HepG2 (cell line): ENCODE results near the gene BICRAL. TPM values are rescaled to one million over a fixed set of nuclear protein-coding genes. Genes with fewer than 3 reads are reported as not detected.

Experiments
- ATAD3A ChIP-seq: sonication (generic); formaldehyde crosslinking; IDR thresholded peaks from 2 replicates; pipeline ENCODE4 v1.4.0; 2020; ENCODE audit warnings: missing genetic modification reagents
- CENPT ChIP-seq: sonication (generic); formaldehyde crosslinking; IDR thresholded peaks from 2 replicates; pipeline ENCODE4 v1.8.0; 2022; ENCODE audit warnings: low read depth, mild to moderate bottlenecking, moderate library complexity, missing genetic modification reagents
- FOXM1 ChIP-seq: sonication (generic); formaldehyde crosslinking; IDR thresholded peaks from 2 replicates; pipeline ENCODE4 v1.5.0; 2020; ENCODE audit warnings: missing genetic modification reagents
- HOXA5 ChIP-seq: sonication (generic); formaldehyde crosslinking; IDR thresholded peaks from 2 replicates; pipeline ENCODE4 v1.4.0; 2020; ENCODE audit warnings: missing genetic modification reagents
- ONECUT2 ChIP-seq: sonication (generic); formaldehyde crosslinking; IDR thresholded peaks from 2 replicates; pipeline ENCODE4 v1.4.0; 2020; ENCODE audit warnings: missing genetic modification reagents
- PAWR ChIP-seq: sonication (generic); formaldehyde crosslinking; IDR thresholded peaks from 2 replicates; pipeline ENCODE4 v1.4.0; 2020; ENCODE audit warnings: missing genetic modification reagents, mild to moderate bottlenecking, borderline replicate concordance
- POLR2A ChIP-seq, 2 experiments: IDR thresholded peaks; 2 replicates each; pipeline ENCODE4 v1.6.1; 2011; ENCODE audit warnings: low read depth in 2 of 2, low read length in 2 of 2, mild to moderate bottlenecking in 1 of 2, moderate library complexity in 1 of 2; ENCODE audit not compliant: insufficient read depth in 1 of 2
- RBM22 ChIP-seq: fragments of 200-400 bp; formaldehyde crosslinking; optimal IDR thresholded peaks from 2 replicates; pipeline ENCODE3; 2017; ENCODE audit warnings: mild to moderate bottlenecking, low read length, moderate library complexity
- REPIN1 ChIP-seq: sonication (generic); formaldehyde crosslinking; IDR thresholded peaks from 2 replicates; pipeline ENCODE4 v1.8.0; 2022; ENCODE audit warnings: missing genetic modification reagents, low read depth, mild to moderate bottlenecking, borderline replicate concordance
- SKIL ChIP-seq: sonication (generic); formaldehyde crosslinking; IDR thresholded peaks from 2 replicates; pipeline ENCODE4 v1.8.0; 2022; ENCODE audit warnings: missing genetic modification reagents, mild to moderate bottlenecking, moderate library complexity, borderline replicate concordance
- SMAD9 ChIP-seq: sonication (generic); formaldehyde crosslinking; IDR thresholded peaks from 2 replicates; pipeline ENCODE4 v1.5.1; 2020; ENCODE audit warnings: mild to moderate bottlenecking, missing genetic modification reagents
- SRSF4 ChIP-seq: fragments of 200-400 bp; formaldehyde crosslinking; IDR thresholded peaks from one replicate; pipeline ENCODE4 v1.6.1; 2018; ENCODE audit warnings: mild to moderate bottlenecking, low read depth, low read length, moderate library complexity; ENCODE audit not compliant: poor library complexity, severe bottlenecking
- TRIM22 ChIP-seq: fragments of 450-650 bp; IDR thresholded peaks from 2 replicates; pipeline ENCODE4 v1.6.1; 2017
- TRIM24 ChIP-seq: sonication (generic); formaldehyde crosslinking; IDR thresholded peaks from 2 replicates; pipeline ENCODE4 v1.8.0; 2022; ENCODE audit warnings: mild to moderate bottlenecking, missing genetic modification reagents
- ZNF225 ChIP-seq: sonication (generic); formaldehyde crosslinking; IDR thresholded peaks from 2 replicates; pipeline ENCODE4 v1.4.0; 2020; ENCODE audit warnings: mild to moderate bottlenecking, missing genetic modification reagents
- ZNF24 ChIP-seq: fragments of 450-650 bp; IDR thresholded peaks from 2 replicates; pipeline ENCODE4 v1.6.1; 2017; ENCODE audit warnings: antibody characterized with exemption, mild to moderate bottlenecking
- ZNF251 ChIP-seq: sonication (generic); formaldehyde crosslinking; IDR thresholded peaks from 2 replicates; pipeline ENCODE4 v1.9.0; 2021; ENCODE audit warnings: mild to moderate bottlenecking, missing genetic modification reagents
- ZNF343 ChIP-seq: sonication (generic); formaldehyde crosslinking; IDR thresholded peaks from 2 replicates; pipeline ENCODE4 v1.4.0; 2020; ENCODE audit warnings: mild to moderate bottlenecking, missing genetic modification reagents
- ZNF749 ChIP-seq: sonication (generic); formaldehyde crosslinking; IDR thresholded peaks from 2 replicates; pipeline ENCODE4 v1.8.0; 2022; ENCODE audit warnings: mild to moderate bottlenecking, missing genetic modification reagents, moderate library complexity, borderline replicate concordance
- ZSCAN21 ChIP-seq: sonication (generic); formaldehyde crosslinking; IDR thresholded peaks from 2 replicates; pipeline ENCODE4 v1.8.0; 2022; ENCODE audit warnings: mild to moderate bottlenecking, missing genetic modification reagents, moderate library complexity, borderline replicate concordance
- polyA plus RNA-seq, 8 experiments: library from polyadenylated mRNA; depleted of rRNA in 3 of 8; stranded (reverse) in 7 of 8; unstranded in 1 of 8; fragments of >200 nt; fragmentation: Illumina TruSeq in 4 of 8; extraction: Trizol in 4 of 8; gene quantifications; 2 replicates each; pipeline versions ENCODE4 v1.2.1 to v1.2.3, GENCODE V29; 2011 to 2016; ENCODE audit warnings: low read depth in 4 of 8, missing spikeins in 1 of 8, mixed read lengths in 1 of 8; ENCODE audit not compliant: insufficient read depth in 1 of 8
- total RNA-seq, 5 experiments: library from RNA; depleted of rRNA; stranded (reverse); fragments of >200 nt; fragmentation: Illumina TruSeq; extraction: Trizol; gene quantifications; 2 replicates each; pipeline ENCODE4 v1.2.3, GENCODE V29; 2016; ENCODE audit warnings: low read depth in 1 of 5
- TF ChIP-seq, protein P1 (sequence below): sonication (generic); formaldehyde crosslinking; IDR thresholded peaks from 2 replicates; pipeline ENCODE4 v1.4.0; 2020; ENCODE audit warnings: missing genetic modification reagents, borderline replicate concordance
- TF ChIP-seq, protein P2 (sequence below): sonication (generic); formaldehyde crosslinking; IDR thresholded peaks from 2 replicates; pipeline ENCODE4 v1.4.0; 2020; ENCODE audit warnings: mild to moderate bottlenecking, missing genetic modification reagents
- TF ChIP-seq, protein P3 (sequence below): sonication (generic); formaldehyde crosslinking; IDR thresholded peaks from 2 replicates; pipeline ENCODE4 v1.8.0; 2022; ENCODE audit warnings: missing genetic modification reagents, mild to moderate bottlenecking, borderline replicate concordance

BICRAL gene
- total and polyA plus RNA-seq, 2 of the 13 experiments (the other 11 are each of a cell fraction or from before 2014, with no cell fraction given), result 5.0 to 13.5 TPM

- TF ChIP-seq, protein P1, sequence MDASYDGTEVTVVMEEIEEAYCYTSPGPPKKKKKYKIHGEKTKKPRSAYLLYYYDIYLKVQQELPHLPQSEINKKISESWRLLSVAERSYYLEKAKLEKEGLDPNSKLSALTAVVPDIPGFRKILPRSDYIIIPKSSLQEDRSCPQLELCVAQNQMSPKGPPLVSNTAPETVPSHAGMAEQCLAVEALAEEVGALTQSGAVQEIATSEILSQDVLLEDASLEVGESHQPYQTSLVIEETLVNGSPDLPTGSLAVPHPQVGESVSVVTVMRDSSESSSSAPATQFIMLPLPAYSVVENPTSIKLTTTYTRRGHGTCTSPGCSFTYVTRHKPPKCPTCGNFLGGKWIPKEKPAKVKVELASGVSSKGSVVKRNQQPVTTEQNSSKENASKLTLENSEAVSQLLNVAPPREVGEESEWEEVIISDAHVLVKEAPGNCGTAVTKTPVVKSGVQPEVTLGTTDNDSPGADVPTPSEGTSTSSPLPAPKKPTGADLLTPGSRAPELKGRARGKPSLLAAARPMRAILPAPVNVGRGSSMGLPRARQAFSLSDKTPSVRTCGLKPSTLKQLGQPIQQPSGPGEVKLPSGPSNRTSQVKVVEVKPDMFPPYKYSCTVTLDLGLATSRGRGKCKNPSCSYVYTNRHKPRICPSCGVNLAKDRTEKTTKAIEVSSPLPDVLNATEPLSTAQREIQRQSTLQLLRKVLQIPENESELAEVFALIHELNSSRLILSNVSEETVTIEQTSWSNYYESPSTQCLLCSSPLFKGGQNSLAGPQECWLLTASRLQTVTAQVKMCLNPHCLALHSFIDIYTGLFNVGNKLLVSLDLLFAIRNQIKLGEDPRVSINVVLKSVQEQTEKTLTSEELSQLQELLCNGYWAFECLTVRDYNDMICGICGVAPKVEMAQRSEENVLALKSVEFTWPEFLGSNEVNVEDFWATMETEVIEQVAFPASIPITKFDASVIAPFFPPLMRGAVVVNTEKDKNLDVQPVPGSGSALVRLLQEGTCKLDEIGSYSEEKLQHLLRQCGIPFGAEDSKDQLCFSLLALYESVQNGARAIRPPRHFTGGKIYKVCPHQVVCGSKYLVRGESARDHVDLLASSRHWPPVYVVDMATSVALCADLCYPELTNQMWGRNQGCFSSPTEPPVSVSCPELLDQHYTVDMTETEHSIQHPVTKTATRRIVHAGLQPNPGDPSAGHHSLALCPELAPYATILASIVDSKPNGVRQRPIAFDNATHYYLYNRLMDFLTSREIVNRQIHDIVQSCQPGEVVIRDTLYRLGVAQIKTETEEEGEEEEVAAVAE (CRISPR knock-in tag), result peak; percentile 31; the same call in 1 of the 2 replicates
- TF ChIP-seq FOXM1 (CRISPR knock-in tag), result no peak
- no peak for TF ChIP-seq TRIM22
- TF ChIP-seq ONECUT2, result no peak
- TF ChIP-seq PAWR (CRISPR knock-in tag), result no peak
- no peak for TF ChIP-seq ZNF225 (CRISPR knock-in tag)
- TF ChIP-seq HOXA5, result no peak; the same call in 1 of the 2 replicates
- no peak for TF ChIP-seq SMAD9
- no peak for TF ChIP-seq ZSCAN21 (CRISPR knock-in tag)
- TF ChIP-seq SKIL (CRISPR knock-in tag), result no peak
- no peak for TF ChIP-seq ZNF251
- TF ChIP-seq, protein P2, sequence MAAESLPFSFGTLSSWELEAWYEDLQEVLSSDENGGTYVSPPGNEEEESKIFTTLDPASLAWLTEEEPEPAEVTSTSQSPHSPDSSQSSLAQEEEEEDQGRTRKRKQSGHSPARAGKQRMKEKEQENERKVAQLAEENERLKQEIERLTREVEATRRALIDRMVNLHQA, result no peak
- no peak for TF ChIP-seq TRIM24 (CRISPR knock-in tag)
- no peak for TF ChIP-seq CENPT (CRISPR knock-in tag)
- no peak for TF ChIP-seq ATAD3A (CRISPR knock-in tag)
- no peak for TF ChIP-seq ZNF343 (CRISPR knock-in tag)
- peak; percentile 54 to 90 for TF ChIP-seq POLR2A (IDR thresholded peaks at IDR 0.05; ENCODE audit: insufficient read depth in 1 of 2, low read depth in 2 of 2, low read length in 2 of 2)
- TF ChIP-seq ZNF749 (CRISPR knock-in tag), result no peak
- TF ChIP-seq, protein P3, sequence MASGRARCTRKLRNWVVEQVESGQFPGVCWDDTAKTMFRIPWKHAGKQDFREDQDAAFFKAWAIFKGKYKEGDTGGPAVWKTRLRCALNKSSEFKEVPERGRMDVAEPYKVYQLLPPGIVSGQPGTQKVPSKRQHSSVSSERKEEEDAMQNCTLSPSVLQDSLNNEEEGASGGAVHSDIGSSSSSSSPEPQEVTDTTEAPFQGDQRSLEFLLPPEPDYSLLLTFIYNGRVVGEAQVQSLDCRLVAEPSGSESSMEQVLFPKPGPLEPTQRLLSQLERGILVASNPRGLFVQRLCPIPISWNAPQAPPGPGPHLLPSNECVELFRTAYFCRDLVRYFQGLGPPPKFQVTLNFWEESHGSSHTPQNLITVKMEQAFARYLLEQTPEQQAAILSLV (CRISPR knock-in tag), result no peak
- TF ChIP-seq SRSF4, result peak; percentile 15
- no peak for TF ChIP-seq REPIN1 (CRISPR knock-in tag)
- TF ChIP-seq RBM22, result no peak
- no peak for TF ChIP-seq ZNF24
These were observed 881 bp downstream of the BICRAL start (continued) for GRCh38 chr6:42782689-42783176.
